ENCODE data around the gene TM7SF3.
"Not testable (repeated sequence)": the region's sequence is repeated elsewhere in the genome, so short reads cannot be mapped to it uniquely, and the experiment has no call there.

TM7SF3 gene

DNA sequence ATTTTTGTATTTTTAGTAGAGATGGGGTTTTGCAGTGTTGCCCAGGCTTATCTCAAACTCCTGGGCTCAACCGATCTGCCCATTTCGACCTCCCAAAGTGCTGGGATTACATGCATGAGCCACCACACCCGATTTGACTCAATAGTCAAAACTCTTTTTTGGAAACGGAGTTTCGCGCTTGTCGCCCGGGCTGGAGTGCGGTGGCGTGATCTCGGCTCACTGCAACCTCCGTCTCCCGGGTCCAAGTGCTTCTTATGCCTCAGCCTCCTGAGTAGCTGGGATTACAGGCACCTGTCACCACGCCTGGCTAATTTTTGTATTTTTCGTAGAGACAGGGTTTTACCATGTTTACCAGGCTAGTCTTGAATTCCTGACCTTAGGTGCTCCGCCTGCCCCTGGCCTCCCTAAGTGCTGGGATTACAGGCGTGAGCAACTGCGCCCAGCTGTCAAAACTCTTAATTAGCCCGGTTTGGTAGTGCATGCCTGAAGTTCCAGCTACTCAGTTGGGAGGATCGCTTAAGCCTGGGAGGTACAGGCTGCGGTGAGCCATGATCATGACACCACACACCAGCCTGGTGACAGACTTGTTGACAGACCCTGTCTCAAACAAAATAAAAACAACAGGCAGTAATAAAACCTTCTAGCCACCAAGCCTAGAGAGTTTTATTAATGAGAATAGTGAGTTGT lies 20.6 kb upstream of the TM7SF3 start:
- Histone ChIP-seq H3K9ac (ENCODE audit: low read length) (no peak overlapping the region), H3K27me3 (ENCODE audit: control insufficient read depth, insufficient read depth, low read length) (no peaks in the 10 kb centered on the region), H3K36me3 (ENCODE audit: control insufficient read depth, insufficient read depth, low read length) (peaks cover 2% of the 10 kb centered on the region), H3K27ac (ENCODE audit: low read depth, low read length) (no peak overlapping the region), H3K4me1 (ENCODE audit: control insufficient read depth, insufficient read depth, low read length) (no peaks in the 10 kb centered on the region), H3K4me3 (ENCODE audit: low read length) (no peak overlapping the region)

DNA sequence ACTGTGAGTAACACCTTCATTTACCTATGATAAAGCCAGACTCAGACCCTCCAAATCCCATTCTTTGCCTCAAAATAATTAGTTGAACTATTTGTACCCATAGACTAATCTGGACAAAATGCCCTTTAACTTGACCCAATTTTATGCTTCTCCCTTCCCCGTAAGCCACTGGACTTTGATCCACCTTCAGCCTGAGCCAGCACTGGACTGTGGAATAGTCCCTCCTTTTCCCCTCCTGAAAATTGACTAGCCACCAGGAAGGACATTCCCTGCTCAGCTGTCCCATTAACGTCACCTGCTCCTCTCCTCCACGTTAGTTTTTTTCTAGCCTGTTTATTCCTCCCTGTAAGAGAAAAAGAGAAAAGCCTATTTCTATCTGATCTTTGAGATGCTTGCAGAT lies 18.5 kb upstream of the TM7SF3 start:
- no peak overlapping the region for H3K27ac ChIP-seq (ENCODE audit: low read depth, low read length)
- peaks cover 6% of the 10 kb centered on the region for H3K36me3 ChIP-seq (ENCODE audit: control insufficient read depth, insufficient read depth, low read length)

DNA sequence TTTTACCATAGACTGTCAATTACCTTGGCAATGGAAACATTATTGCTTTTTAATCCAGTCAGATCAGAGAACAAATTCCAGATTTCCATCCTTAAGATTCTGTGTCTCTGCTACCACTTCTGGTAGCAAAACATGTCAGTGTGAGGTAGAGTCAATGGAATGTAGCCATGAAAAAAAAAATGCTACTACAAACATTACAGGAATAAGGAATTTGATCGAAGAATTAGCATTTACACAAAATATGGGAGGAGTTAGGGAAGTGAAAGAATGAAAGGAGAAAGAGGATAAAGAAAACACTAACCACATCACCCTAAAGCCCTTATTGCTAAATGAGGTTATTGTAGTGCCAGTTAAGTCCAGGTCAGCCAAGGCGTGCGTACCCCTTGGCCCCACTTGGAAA lies 17.3 kb upstream of the TM7SF3 start:
- no peaks in the 10 kb centered on the region for H3K27me3 ChIP-seq (ENCODE audit: control insufficient read depth, insufficient read depth, low read length)
- H3K4me3 ChIP-seq (ENCODE audit: low read length) = no peak overlapping the region
- H3K4me1 ChIP-seq (ENCODE audit: control insufficient read depth, insufficient read depth, low read length) = no peaks in the 10 kb centered on the region
- no peak overlapping the region for H3K27ac ChIP-seq (ENCODE audit: low read depth, low read length)
- no peak overlapping the region for H3K9ac ChIP-seq (ENCODE audit: low read length)
- peaks cover 6% of the 10 kb centered on the region for H3K36me3 ChIP-seq (ENCODE audit: control insufficient read depth, insufficient read depth, low read length)

More for the DNA sequence above, 18.5 kb upstream of the TM7SF3 start:
- Histone ChIP-seq H3K27me3 (ENCODE audit: control insufficient read depth, insufficient read depth, low read length) (no peaks in the 10 kb centered on the region), H3K4me3 (ENCODE audit: low read length) (no peak overlapping the region), H3K9ac (ENCODE audit: low read length) (no peak overlapping the region), H3K4me1 (ENCODE audit: control insufficient read depth, insufficient read depth, low read length) (no peaks in the 10 kb centered on the region)

DNA sequence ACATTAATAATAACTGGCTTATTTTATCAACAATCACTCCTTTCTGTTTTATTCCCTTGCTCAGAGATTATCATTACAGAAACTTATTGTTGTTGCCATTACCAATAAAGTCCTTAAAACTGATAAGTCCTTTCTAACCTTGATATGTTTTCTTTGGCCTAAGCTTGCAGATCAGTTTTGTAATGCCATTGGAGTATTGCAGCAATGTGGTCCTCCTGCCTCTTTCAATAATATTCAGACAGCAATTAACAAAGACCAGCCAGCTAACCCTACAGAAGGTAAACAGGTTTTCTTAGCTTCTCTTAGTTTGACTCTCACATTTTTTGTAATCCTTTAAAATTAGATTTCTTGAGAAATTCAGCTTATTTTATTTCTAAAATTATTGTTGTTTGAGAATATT lies 12.1 kb upstream of the TM7SF3 start:
- Histone ChIP-seq H3K4me1 (ENCODE audit: control insufficient read depth, insufficient read depth, low read length) (peaks cover 16% of the 10 kb centered on the region), H3K9ac (ENCODE audit: low read length) (no peak overlapping the region), H3K27me3 (ENCODE audit: control insufficient read depth, insufficient read depth, low read length) (no peaks in the 10 kb centered on the region), H3K36me3 (ENCODE audit: control insufficient read depth, insufficient read depth, low read length) (peaks cover 4% of the 10 kb centered on the region), H3K4me3 (ENCODE audit: low read length) (no peak overlapping the region), H3K27ac (ENCODE audit: low read depth, low read length) (no peak overlapping the region)

DNA sequence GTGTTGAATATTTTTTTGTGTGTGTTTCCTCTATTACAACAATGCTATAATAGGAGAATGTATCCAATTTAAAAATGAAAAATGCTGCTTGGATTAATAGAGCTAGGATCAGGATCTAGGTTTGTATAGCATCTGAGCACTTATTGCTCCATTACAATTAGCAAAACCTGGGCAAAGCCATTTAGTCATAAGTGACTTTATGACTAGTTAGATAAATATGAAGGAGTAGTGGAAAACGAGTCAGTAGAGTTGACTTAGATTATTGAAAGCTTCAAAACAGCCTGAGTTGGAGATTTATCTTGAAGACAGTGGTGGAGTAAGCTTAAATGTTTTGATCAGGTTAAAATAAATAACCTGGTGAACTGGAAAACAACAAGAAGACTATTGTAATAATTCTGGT lies 10.9 kb upstream of the TM7SF3 start:
- H3K27me3 ChIP-seq (ENCODE audit: control insufficient read depth, insufficient read depth, low read length) = no peaks in the 10 kb centered on the region
- no peak overlapping the region for H3K27ac ChIP-seq (ENCODE audit: low read depth, low read length)
- H3K4me1 ChIP-seq (ENCODE audit: control insufficient read depth, insufficient read depth, low read length) = peaks cover 16% of the 10 kb centered on the region
- no peak overlapping the region for H3K4me3 ChIP-seq (ENCODE audit: low read length)
- peaks cover 4% of the 10 kb centered on the region for H3K36me3 ChIP-seq (ENCODE audit: control insufficient read depth, insufficient read depth, low read length)
- no peak overlapping the region for H3K9ac ChIP-seq (ENCODE audit: low read length)

DNA sequence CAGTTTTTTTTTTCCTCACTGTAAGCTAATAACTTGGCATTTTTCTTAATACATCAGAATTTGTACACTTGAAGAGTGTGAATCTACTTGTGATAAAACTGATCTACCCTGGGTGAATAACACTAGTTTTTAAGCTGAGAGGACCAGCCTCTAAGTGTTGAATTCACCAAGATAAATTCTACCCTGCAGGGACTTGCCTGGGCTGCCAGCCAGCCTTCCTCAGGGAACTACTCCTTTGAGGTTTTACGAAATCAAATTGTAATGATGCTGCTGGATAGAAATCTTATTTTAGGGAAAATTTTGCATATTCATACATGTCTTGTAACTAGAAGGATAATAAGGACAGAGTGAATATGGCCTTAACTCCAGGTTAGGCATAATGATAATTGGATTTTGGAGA lies 10.1 kb upstream of the TM7SF3 start:
- no peak overlapping the region for H3K4me3 ChIP-seq (ENCODE audit: low read length)
- H3K4me1 ChIP-seq (ENCODE audit: control insufficient read depth, insufficient read depth, low read length) = peaks cover 16% of the 10 kb centered on the region
- no peak overlapping the region for H3K9ac ChIP-seq (ENCODE audit: low read length)
- H3K36me3 ChIP-seq (ENCODE audit: control insufficient read depth, insufficient read depth, low read length) = peaks cover 4% of the 10 kb centered on the region
- H3K27me3 ChIP-seq (ENCODE audit: control insufficient read depth, insufficient read depth, low read length) = no peaks in the 10 kb centered on the region
- no peak overlapping the region for H3K27ac ChIP-seq (ENCODE audit: low read depth, low read length)

DNA sequence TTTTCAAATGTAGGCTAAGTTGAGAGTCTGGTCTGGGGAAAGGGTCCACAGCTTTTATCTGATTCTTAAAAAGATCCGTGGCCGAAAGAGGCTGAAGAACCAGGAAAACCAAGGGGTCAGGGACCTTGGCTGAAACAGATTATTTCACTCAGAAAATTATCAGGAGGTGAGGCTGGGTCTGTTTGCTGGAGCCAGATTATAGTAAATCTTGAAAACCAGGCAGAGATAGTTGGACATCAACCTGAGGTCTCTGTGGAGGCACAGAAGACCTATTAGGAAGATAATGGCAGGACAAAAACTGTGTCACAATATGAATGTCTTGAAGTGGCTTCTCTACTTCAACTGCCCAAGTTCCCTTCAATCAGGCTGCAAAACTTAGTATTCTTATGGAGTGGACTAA lies 6.6 kb upstream of the TM7SF3 start:
- H3K9ac ChIP-seq (ENCODE audit: low read length) = no peak overlapping the region
- no peaks in the 10 kb centered on the region for H3K27me3 ChIP-seq (ENCODE audit: control insufficient read depth, insufficient read depth, low read length)
- no peaks in the 10 kb centered on the region for H3K36me3 ChIP-seq (ENCODE audit: control insufficient read depth, insufficient read depth, low read length)
- no peak overlapping the region for H3K4me3 ChIP-seq (ENCODE audit: low read length)
- H3K27ac ChIP-seq (ENCODE audit: low read depth, low read length) = no peak overlapping the region
- H3K4me1 ChIP-seq (ENCODE audit: control insufficient read depth, insufficient read depth, low read length) = peaks cover 16% of the 10 kb centered on the region

DNA sequence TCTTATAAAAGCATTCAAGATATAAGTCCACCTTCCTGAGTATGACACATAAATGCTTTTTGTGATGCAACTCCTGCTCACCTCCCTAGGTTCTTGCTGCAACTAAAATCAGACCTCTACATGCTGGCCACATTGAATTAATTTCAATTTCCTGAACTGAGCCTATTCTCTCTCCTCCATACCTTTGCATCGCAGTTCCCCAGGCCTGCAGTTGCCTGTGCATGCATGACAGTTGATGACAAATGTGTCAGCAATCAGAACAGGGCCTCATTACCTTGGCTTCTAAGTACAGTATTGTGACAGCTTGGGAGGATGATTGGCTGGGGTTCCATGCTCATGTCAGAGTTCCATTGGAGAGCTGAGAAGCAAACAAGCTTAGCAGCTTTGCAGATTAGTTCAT lies 3.9 kb upstream of the TM7SF3 start:
- peaks cover 10% of the 10 kb centered on the region for H3K4me1 ChIP-seq (ENCODE audit: control insufficient read depth, insufficient read depth, low read length)

DNA sequence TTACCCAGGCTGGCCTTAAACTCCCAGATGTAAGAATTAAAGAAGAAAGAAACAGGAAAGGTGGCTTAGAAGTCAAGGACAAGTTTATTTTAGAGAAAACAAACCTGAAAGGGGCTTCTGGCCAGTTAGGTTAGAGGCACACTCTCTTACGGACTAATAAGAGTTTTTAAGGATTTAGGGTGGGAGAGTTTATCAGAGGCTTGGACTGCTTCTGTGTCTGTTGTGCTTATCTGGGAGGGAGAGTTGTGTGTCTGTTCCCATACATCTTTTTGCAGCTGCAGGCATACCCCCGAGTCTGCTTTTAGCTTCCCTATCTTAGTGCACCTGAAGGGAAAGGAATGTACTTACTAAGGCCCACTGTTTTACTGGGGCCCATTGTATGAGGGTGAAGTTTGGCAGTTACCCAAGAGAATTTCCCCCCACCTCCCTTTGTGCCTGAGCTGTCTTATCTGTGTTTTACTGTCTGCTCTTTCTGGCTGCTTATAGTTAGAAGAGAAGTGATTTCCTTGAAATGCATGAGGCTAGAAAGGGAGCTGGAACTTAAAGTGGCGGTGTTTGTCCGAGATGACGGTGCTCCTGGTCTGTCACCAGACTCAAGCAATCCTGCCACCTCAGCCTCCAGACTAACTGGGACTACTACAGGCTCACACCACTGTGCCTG lies 3.1 kb upstream of the TM7SF3 start:
- H3K4me3 ChIP-seq (ENCODE audit: low read length); H3K27ac ChIP-seq (ENCODE audit: low read depth, low read length); H3K9ac ChIP-seq (ENCODE audit: low read length); H3K36me3 ChIP-seq (ENCODE audit: control insufficient read depth, insufficient read depth, low read length); H3K27me3 ChIP-seq (ENCODE audit: control insufficient read depth, insufficient read depth, low read length): not testable (repeated sequence)
- H3K4me1 ChIP-seq (ENCODE audit: control insufficient read depth, insufficient read depth, low read length) = peaks cover 11% of the 10 kb centered on the region

More for the DNA sequence above, 3.9 kb upstream of the TM7SF3 start:
- Histone ChIP-seq H3K36me3 (ENCODE audit: control insufficient read depth, insufficient read depth, low read length) (no peaks in the 10 kb centered on the region), H3K4me3 (ENCODE audit: low read length) (no peak overlapping the region), H3K27me3 (ENCODE audit: control insufficient read depth, insufficient read depth, low read length) (no peaks in the 10 kb centered on the region), H3K9ac (ENCODE audit: low read length) (no peak overlapping the region), H3K27ac (ENCODE audit: low read depth, low read length) (no peak overlapping the region)

DNA sequence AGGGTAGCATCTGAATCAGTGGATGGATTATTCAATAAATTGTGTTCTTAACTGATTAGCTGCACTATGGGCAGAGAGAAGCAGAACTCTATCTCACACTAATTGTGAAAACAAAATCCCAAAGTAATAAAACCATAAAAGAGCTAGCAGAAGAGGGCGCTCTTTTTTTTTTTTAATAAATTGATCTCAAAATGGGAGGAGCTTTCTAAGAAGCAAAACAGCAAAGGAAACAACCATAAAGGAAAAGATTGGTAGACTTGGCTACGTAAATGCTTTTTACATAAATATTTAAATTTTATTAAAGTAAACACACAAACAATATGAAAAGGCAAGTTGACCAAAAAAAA lies 1.5 kb upstream of the TM7SF3 start:
- Histone ChIP-seq H3K36me3 (ENCODE audit: control insufficient read depth, insufficient read depth, low read length) (no peaks in the 10 kb centered on the region), H3K27me3 (ENCODE audit: control insufficient read depth, insufficient read depth, low read length) (no peaks in the 10 kb centered on the region), H3K27ac (ENCODE audit: low read depth, low read length) (peak overlapping the region; percentile 86), H3K4me3 (ENCODE audit: low read length) (no peak overlapping the region), H3K9ac (ENCODE audit: low read length) (no peak overlapping the region), H3K4me1 (ENCODE audit: control insufficient read depth, insufficient read depth, low read length) (peaks cover 13% of the 10 kb centered on the region)

DNA sequence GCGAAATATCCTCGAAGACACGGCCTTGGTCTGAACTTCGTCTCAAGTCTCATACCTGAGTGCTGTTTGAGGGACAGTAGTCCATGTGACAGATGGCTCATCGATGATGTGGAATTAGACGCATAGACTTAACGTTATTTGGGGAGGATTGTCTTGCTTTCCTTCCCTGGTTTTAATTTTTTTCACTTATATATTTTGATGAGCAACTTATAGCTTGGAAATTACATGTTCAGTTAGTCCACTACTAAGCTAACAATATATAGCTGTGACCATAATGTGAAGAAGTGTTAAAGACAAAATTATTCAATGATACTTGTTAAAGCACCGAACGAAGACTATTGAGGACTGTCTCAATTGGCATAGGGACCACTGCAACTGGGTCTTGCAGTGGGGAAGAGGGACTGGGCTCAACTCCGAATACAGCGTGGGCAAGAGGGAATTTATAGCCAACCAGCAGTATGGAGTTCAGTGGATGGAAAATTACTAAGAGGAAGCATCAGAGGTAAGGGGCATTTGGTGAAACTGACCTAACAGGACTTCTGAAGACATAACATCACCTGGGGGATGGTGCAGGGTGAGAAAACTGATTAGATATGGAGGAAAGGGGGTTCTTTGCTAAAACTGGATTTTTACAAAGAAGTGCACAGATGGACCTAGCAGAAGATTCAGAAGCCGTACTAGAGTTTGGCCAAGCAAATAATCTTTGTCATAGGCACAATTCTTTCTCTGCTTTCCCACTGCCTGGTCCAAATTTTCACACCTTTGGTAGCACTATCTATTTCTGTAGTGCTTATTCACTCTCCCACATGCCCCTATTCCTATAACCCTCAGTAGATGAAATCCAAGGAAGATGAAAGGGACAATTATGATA lies 910 bp upstream of the TM7SF3 start:
- peak overlapping the region; percentile 98 for H3K4me3 ChIP-seq (ENCODE audit: low read length)
- peak overlapping the region; percentile 86 for H3K27ac ChIP-seq (ENCODE audit: low read depth, low read length)
- H3K27me3 ChIP-seq (ENCODE audit: control insufficient read depth, insufficient read depth, low read length) = no peaks in the 10 kb centered on the region
- peaks cover 13% of the 10 kb centered on the region for H3K4me1 ChIP-seq (ENCODE audit: control insufficient read depth, insufficient read depth, low read length)
- H3K36me3 ChIP-seq (ENCODE audit: control insufficient read depth, insufficient read depth, low read length) = no peaks in the 10 kb centered on the region
- peak overlapping the region; percentile 12 for H3K9ac ChIP-seq (ENCODE audit: low read length)

DNA sequence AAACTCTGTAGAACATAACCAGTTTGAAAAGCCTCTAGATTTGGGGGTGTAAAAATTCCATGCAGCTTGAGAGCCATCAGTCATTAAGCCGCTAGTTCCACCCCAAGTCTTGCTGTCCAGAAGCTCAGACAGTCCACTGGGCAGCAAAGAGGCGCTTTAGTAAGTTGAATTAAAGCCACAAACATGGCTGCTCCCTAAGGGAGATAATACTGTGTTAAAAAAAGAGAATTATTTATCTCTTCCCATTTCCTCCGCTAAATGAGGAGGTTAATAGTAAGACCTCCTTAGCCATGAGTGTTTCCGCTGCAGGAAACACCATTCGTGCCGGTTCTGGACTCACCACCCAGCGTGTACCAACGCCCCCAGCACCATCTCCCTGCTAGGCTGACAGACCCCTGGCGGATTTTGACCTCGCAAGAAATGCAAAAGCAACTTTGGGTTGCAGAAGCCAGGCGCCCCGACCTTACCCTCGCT lies 536 bp downstream of the TM7SF3 start:
- H3K36me3 ChIP-seq (ENCODE audit: control insufficient read depth, insufficient read depth, low read length) = no peaks in the 10 kb centered on the region
- peaks cover 13% of the 10 kb centered on the region for H3K4me1 ChIP-seq (ENCODE audit: control insufficient read depth, insufficient read depth, low read length)
- H3K27ac ChIP-seq (ENCODE audit: low read depth, low read length) = peak overlapping the region; percentile 86
- H3K4me3 ChIP-seq (ENCODE audit: low read length) = peak overlapping the region; percentile 98
- H3K27me3 ChIP-seq (ENCODE audit: control insufficient read depth, insufficient read depth, low read length) = no peaks in the 10 kb centered on the region
- peak overlapping the region; percentile 83 for H3K9ac ChIP-seq (ENCODE audit: low read length)
